ENCODE results near the gene FHOD3.

FHOD3 gene

GRCh38 chr18:36387310-36387709, 89.8 kb downstream of the FHOD3 start:
- no peak for DNase-seq

DNA sequence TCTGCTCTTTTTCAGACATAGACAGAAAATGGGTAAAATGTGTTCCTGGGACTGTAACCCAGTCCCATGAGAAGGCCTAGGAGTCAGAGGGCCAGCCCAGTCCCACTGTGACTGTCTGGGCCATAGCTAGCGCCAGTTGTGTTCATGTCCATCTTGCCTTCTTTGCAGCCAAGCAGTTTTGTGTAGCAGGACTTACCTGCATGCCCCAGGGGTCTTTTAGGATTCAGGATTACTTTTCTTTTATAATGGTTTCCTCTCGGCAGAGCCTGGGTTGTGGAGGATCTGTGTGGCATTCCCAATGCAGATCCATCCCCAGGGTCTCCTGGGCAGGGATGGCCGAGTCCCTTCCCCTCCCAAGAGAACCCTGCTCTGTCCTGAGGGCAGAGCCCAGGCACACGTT, 90.8 kb downstream of the FHOD3 start:
- no peak for DNase-seq

DNA sequence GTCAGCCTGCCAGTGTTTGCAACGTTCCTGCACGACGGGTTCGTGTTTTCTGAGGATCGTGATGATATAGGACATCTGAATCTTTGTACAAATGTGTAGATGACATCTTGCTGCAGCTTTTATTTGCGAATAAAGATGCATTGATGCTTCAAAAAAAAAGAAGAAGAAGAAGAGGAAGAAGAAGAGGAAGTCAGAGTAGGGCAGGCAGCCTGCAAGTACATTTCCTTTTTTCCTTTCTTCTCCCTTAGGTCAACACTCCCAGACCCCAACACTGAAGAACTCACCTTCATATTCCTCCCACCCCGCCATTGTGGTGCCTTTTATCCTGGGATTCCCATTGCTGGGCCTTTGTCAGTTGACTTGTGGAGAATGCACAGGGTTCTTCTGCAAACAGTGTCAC, 91.5 kb downstream of the FHOD3 start:
- no peak for DNase-seq

- DNase-seq, result no peak
Observed at GRCh38 chr18:36389811-36390581, 92.5 kb downstream of the FHOD3 start.

GRCh38 chr18:36391426-36392145, 94.1 kb downstream of the FHOD3 start:
- no peak for DNase-seq

DNA sequence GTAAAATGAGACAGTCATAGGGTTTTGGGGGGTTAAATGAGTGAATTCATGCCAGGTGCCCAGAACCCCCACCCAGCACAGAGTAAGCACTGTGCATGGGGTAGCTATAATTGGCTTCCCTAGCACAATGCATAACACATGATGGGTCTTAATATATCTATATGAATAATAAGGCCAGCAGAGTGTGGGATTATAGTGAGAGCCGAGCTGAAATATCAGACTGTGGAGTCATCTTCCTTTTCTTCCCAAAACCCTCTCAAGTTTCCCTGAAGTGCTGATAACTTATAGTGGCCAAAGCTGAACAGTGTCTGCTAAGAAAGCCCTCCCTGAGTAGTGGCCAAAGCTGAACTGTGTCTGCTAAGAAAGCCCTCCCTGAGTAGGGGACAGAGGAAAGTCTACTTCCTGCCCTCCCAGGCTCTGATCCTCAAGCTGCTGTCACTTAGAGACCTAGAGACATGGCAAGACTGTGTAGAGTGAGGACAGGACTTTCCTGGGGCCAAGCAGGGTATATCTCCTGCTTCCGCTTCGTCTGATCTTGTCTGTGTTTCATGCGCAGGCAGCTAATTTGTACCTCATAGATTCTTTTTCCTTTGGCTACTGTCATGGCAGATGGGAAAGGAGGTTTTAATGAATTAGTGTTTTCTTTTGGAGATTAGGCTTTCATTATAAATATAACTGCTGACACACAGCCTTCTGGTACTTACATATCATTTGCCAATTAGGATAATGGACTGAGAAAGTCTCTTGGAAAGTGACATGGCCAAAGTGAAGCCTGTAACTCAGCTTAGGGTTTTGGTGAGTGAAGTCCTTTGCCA, 94.9 kb downstream of the FHOD3 start:
- DNase-seq, result no peak

GRCh38 chr18:36392979-36393287, 95.4 kb downstream of the FHOD3 start:
- DNase-seq, result no peak

- DNase-seq, result no peak
Observed at GRCh38 chr18:36394486-36394885, 97.0 kb downstream of the FHOD3 start.

- no peak for DNase-seq
Observed at GRCh38 chr18:36396190-36396589, 98.7 kb downstream of the FHOD3 start.

DNA sequence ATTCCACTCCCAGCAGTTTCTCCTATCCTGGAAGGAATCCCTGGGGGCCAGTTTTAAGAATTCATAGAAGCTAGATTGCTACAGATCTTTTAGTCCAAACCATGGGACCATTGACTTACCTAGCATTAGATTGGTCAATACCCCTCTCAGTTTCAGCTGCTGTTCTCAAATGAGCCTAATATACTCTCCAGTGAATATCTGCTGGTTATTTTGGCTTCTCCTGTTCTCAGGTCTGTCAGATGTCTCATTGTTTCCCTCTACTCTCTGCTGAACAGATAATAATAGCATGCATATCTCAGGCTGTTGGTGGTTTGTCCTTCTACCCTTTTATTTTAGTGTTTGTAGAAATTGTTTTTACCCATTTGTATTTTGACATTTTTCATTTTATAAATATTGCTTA, 99.5 kb downstream of the FHOD3 start:
- no peak for DNase-seq

DNA sequence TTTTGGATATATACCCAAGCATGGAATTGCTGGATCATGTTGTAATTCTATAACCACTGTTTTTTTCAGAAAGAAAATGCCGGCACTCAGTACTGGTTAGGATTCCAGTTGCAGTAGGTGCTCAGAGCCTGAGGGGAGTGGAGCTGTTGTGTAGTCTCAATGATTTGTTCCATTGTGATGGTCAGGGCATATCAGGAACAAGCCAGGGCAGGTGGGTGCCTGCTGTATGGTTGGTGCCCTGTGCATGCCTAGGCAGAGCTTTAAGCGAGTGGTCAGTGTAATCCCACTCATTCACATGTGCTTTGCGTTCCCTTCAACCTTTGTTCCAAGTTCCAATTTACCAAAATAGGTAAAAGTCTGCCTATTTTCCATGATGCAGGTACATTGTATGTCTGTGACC, 100.9 kb downstream of the FHOD3 start:
- no peak for DNase-seq

DNA sequence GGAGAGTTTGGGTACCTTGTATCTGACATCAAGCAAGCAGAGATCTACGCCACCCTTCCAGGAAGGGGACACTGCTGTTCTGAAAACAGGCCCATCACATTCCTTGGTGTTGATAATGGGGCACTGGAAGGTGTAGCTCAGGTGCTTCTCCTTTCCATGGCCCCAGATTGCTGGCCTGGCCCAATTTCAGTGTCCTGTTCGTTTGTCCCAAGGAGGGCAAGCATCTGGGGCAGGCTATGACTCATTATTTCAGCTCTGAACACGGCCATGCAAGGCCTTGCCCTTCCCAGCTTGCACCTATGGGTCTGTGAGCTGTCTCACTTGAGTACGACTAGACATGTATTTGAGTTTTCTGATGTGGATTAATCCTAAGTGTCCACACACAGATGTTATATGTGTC, 101.5 kb downstream of the FHOD3 start:
- no peak for DNase-seq

DNA sequence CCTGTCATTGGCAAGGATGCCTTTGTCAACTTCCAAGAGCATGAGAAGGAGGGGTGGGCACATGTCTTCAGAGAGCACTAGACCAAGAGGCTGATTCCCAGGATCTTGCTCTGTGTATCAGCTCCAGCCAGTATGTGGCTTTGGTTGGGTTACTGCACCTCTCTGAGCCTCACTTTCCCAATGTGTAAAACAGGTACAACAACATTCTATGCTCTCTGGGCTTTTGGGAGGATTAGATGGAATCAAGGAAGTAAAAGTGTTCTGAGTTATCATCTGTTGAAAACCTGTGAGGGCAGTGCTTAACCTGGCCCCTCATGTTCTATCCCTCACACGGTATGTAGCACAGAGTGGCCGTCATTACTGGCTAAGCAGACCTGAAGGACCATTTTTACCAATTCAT, 103.9 kb downstream of the FHOD3 start:
- no peak for DNase-seq

DNA sequence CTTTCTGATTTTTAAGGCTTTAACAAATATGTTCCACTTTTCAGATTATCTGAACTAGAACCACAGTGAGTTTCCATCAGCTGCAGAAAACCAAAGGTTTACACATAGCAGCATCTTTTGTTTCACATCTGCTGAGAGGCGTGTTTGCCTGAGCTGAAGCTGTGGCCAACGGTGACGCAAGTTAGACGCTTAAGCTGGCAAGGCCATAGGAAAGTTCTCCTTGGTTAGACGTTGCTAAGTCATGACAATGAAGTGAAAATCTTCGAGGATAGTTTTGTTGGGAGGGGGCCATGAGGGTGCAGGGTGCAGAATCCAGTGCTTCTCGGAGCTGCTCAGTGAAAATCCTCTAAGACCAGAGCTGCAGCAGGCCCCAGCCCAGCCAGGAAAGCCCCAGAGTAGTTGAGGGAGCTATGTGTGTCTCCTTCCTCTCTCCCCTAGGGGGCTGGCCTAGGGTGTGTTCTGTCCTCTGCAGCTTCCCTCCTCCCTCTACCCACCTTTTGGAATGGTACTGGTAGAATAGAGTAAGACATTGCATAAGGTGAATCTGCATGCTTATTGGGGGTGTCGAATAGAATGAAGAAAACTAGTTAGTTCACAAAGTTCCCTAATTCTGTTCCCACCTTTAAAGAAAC, 105.4 kb downstream of the FHOD3 start:
- DNase-seq, result no peak

GRCh38 chr18:36403896-36404820, 106.6 kb downstream of the FHOD3 start:
- DNase-seq, result no peak

- DNase-seq, result no peak
Observed at GRCh38 chr18:36405611-36406010, 108.1 kb downstream of the FHOD3 start.

DNA sequence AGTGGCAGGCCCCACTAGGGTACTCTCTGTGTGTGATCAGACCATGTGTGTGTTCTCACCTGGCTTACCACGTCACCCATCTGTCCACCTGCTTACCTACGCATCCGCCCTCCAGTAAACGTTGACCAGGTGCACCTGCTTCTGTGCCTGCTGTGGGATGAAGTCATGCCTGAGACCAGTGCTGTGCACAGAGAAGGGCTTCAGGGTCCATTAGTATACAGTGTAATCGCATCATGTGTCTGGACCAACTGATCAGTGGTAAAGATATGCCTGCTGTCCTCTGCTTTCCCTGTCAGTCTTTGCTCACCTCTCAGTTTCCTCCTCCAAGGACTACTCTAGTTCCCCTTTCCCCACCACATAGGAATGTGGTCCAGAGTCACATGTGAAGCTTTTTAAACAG, 109.3 kb downstream of the FHOD3 start:
- no peak for DNase-seq

GRCh38 chr18:36408606-36409005, 111.1 kb downstream of the FHOD3 start:
- DNase-seq, result no peak

DNA sequence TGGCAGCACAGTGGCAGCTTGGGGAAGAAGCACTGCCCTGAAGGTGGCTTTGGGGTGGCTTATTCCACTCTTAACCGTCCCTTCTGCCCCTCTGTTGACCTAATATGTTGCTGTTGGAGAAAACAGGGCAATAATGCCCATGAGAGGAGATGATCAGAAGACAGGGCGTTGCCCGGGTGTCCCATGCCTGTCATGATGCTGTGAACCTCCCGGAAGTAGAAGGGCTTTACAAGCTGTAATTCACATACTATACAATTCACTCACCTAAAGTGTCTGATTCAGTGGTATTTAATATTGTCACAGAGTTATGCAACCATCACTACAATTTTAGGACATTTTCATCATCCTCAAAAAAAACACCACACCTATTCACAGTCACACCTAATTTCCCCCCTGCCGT, 112.3 kb downstream of the FHOD3 start:
- DNase-seq, result no peak

- no peak for DNase-seq
Observed at GRCh38 chr18:36410346-36410745, 112.8 kb downstream of the FHOD3 start.

- no peak for DNase-seq
Observed at GRCh38 chr18:36411745-36412168, 114.2 kb downstream of the FHOD3 start.

DNA sequence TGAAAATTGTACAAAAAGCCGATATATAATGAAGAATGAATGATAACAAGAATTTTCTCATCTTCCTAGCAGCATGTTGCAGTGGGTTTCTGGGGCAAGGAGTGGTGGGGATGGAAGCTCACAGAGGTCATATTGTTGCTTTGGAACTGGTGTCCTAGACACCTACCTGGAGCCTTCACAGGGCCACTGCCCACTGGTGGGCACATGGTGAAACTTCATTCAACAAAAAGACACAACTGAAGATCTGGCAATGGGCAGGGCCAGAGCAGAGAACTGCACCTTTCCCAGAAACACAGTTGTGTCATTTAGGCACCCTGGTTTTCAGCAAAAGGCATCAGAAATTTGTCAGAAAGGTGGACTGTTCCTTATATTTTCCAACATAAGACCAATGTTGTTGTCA, 115.3 kb downstream of the FHOD3 start:
- no peak for DNase-seq
